ENCODE data around the gene MCM7.
A peak's percentile ranks its signal among the peaks of the same experiment; 100 is the strongest.

The MCM7 gene

DNA sequence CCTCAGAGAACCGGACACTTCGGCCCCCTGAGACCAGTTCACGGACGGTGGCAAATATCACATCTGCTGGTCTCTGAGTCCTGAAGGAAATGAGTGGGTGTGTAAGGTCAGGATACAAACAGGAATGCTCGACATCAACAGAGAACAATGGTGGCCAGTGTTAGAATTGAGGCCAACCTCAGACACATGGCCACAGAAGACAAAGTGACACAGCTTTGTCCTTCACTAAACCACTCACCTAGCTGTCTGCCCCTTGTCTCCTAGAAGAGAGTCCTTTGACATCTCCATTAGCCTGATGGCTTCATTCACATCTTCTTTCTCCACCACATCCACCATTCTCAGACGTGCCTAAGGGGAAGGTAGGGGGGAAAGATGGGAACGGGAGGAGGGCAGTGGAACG, 8.1 kb downstream of the MCM7 start:
- no peak for DNase-seq

DNA sequence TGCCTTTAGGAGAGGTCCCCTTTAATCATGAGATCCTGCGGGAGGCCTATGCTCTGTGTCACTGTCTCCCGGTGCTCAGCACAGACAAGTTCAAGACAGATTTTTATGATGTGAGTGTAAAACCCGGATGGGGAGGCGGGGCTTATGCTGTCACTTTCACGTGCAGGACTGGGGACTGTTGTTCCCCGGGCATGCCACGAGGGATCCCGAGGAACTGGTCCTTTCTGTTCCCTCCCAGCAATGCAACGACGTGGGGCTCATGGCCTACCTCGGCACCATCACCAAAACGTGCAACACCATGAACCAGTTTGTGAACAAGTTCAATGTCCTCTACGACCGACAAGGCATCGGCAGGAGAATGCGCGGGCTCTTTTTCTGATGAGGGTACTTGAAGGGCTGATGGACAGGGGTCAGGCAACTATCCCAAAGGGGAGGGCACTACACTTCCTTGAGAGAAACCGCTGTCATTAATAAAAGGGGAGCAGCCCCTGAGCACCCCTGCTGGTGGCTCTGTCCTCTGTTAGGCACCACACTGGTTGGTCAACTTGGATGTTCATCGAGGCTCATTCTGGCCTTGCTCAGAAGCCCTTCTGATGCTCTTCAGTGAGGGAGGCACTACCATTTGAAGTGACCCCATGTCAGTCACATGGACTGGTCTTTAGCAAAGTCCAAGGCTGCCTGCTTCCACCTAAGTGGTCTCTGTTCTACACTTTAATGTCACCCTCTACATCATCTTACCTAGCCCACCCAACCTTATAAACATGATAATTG, 9.6 kb downstream of the MCM7 start:
- DNase-seq = no peak

DNA sequence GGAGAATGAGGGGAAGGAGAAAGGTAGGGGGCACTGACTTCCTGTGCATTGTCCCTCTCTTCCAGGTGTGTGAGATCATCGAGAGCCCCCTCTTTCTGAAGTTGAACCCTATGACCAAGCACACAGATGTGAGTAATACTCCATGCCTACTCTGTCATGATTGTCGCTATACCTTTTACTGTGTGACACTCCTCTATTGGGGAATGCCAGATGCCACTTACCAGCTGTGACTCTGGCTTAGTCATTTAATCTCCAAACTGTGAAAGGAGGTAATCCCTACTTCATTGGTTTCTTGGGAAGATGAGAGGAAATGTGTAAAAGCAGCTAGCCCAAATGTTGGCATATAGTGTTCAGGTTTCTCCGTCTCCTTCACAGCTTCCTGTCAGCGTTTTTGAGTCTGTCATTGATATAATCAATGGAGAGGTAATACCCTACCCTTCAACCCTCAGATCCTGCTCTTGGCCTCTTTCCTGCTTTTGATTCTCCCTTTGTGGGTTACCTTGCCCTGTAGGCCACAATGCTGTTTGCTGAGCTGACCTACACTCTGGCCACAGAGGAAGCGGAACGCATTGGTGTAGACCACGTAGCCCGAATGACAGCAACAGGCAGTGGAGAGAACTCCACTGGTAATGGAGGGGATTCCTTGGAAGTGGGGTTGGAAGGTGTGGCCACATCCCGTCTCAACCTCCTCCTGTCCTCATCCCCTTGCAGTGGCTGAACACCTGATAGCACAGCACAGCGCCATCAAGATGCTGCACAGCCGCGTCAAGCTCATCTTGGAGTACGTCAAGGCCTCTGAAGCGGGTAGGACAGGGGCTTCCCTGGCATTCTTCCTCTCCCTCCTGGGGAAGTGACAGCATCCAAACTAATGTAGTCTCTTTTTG, 10.4 kb downstream of the MCM7 start:
- DNase-seq = no peak

DNA sequence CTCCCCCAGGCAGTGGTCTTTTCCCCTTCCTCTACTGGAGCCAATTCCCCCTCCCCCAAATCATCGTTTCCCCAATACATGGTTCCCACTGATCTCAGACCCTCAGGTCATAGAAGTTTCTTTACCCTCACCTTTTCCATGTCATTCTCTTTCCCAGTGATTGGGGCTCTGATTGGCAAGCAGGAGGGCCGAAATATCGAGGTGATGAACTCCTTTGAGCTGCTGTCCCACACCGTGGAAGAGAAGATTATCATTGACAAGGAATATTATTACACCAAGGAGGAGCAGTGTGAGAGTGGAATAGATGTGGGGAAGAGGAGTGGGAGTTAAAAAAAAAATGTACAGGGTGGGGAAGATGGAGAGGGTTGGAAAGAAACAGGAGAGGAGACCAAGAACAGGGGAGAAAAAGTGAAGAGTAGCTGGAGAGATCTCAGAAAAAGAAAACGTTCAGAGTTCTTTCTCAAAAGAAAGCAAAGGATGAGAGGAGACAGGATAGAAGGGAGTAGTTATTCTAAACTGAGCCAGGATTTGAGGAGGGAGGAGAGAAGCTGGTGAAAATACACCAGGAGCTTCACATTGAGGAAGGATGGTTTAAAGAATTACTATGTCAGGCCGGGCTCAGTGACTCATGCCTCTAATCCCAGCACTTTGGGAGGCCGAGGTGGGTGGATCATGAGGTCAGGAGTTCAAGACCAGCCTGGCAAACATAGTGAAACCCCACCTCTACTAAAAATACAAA, 11.6 kb downstream of the MCM7 start:
- DNase-seq = no peak

DNA sequence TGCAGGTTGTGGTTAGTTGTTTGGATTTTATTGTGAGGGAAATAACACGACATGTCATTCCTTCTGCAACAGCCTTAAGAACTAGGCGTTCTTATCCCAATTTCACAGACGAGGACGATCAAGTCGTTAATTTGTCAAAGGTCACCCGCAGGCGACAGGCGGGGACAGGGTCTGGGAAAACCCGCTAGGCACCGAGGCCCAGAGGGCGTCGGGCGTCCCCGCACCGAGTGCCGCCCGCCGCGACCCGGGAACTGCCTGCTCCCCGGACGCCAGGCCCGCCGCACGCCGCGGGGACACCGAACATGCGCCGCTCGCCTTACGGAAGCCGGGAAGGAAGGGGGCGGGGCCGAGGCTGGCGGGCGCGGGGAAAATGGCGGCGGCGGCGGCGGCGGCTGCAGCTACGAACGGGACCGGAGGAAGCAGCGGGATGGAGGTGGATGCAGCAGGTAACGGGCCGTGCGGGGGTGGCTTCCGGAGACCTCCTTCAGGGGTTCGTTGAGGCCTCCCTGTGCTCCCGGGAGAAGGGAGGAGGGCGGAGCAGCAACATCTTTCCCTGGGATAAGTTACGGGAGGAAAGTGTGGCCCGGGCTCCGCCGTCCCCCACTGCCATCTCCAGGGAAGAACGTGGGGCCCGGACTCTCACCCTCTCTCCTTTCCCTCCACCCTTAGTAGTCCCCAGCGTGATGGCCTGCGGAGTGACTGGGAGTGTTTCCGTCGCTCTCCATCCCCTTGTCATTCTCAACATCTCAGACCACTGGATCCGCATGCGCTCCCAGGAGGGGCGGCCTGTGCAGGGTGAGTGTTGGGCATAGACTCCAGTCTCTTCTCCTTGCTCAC, 12.4 kb downstream of the MCM7 start, which contains the start of gene COPS6:
COPS6 (plus strand) TSS at position 349 of the 837 bp plus-strand sequence; CDS start at position 371, 22 bp downstream.
- peak; percentile 79 for DNase-seq

DNA sequence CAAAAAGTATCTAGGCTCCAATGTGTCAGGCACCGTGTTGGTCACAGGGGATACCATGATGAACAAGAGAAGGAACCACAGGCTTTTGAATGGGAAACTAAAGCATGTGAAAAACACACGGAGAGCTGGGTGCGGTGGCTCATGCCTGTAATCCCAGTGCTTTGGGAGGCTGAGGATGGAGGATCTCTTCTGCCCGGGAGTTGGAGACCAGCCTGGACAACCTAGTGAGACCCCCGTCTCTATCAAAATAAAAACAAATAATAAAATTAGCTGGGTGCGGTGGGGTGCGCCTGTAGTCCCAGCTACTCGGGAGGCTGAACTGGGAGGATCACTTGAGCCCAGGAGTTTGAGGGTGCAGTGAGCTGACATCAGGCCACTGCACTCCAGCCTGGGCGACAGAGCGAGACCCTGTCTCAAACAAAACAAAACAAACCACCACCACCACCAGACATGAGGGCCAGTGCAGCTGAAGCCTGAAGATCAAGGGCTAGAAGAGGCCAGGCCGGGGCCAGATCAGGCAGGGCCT, 13.0 kb downstream of the MCM7 start:
- no peak for DNase-seq

DNA sequence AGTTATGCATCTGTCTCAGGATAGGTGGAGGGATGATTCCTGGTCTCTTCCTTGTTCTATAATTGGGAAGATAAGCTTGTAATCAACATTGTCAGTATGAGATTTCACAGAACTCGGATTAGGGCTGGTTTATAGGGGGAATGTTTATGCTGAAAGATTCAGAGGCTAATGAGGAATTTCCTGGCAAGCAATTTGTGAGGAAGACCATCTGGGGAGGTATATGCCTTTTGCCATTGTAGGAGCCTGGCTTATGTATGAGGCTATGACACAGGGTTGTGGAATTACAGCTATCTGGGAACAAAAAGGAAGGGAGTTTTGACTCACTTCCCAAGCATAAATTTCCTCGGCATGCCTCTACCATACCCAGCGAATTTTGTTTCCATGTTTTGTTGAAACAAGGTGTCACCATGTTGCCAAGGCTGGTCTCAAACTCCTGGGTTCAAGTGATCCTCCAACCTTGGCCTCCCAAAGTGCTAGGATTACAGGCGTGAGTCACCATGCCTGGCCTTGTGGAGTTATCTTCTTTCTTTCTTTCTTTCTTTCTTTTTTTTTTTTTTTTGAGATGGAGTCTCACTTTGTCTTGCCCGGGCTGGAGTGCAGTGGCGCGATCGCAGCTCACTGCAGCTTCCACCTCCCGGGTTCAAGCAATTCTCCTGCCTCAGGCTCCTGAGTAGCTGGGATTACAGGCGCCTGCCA, 14.0 kb downstream of the MCM7 start:
- DNase-seq = no peak

DNA sequence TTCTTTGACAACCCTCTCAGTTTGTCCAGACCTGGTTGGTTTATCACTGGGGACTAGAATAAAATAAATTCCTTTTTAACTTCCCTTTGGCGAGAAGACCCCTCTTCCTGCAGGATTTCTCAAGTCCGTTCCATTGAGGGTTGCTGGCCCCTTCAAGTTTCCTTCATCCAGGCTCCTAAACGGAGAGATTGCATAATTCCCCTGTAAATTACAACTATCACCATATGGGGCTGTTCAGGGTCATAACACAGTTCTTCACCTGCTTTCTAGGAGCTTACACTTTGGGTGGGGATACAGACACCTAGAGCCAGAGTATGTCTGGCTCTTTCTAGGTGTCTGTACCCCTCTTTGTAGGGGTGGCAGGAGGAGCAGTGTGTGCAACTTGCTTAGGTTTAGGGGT, 15.7 kb downstream of the MCM7 start:
- DNase-seq = no peak

DNA sequence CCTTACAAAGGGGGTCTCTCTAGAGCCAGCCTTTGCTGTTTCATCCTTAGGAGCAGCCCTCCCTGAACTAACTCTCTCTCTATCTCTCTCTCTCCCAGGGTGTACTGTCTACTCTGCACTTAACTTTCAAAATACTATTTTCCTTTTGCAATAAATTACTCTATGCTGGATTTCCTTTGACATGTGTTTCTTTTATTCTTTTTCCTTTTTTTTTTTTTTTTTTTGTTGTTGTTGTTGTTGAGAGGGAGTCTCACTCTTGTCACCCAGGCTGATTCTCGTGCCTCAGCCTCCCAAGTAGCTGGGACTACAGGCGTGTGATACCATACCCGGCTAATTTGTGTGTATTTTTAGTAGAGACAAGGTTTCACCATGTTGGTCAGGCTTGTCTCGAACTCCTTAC, 18.2 kb downstream of the MCM7 start:
- no peak for DNase-seq

DNA sequence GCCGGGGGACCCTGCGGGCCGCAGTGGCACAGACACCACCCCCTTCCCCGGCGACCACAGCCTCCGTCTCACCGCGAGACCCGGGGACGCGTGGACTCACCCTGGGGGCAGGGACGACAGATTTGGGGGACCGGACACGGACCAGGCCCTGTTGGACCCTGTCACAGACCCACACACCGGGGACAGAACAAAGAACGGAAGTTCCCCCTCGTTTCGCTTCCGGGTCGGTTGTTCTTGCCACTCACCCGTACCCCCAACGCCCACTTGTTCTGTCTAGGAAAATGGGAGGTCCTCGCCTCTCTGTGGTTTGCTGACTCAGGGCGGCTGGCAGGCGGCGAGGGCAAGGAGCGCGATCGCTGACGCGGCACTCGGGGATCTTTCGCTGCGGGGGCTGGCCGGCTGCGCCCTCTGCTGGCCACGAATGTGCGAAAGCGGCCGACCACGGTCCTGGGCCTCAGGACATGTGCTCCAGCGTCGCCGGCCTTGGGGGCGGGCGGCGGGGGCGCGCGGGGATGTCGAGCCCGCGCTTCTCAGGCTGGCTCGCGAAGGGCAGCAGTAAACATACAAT, 19.6 kb downstream of the MCM7 start, which contains the start of gene ZNF3:
ZNF3 (minus strand) TSS at position 189 of the 568 bp plus-strand sequence. CDS start 4,366 bp downstream, outside the sequence.
- peak; percentile 97 for DNase-seq

DNA sequence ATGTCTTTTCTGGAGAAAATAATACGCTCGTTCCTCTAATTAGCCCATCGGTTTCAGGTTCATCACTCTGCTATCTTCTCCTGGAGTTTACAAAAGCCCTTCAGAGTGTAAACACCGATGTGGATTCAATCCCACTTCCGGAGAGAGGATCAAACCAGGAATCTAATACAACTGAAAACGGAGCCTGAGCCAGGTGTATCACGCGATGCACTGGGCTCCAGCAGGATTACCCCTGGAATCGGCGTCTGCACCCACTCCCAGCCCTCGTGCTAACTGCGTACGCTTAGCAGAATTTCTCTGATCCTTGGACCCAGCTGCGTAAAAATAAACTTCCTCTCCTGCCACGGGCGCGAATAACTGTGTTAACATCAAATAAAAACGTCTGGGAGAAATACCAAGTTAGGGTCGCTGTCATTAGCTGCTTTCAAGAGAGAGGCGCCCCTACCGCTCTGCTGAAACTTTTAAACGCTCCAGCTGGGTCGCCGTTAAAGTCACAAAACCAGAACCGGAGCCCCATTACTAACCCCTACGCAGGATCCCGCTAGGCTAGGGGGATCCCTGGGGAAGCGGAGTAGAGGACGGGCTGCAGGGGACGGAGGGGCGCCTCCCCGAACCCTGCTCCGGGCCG, 20.2 kb downstream of the MCM7 start:
- no peak for DNase-seq

DNA sequence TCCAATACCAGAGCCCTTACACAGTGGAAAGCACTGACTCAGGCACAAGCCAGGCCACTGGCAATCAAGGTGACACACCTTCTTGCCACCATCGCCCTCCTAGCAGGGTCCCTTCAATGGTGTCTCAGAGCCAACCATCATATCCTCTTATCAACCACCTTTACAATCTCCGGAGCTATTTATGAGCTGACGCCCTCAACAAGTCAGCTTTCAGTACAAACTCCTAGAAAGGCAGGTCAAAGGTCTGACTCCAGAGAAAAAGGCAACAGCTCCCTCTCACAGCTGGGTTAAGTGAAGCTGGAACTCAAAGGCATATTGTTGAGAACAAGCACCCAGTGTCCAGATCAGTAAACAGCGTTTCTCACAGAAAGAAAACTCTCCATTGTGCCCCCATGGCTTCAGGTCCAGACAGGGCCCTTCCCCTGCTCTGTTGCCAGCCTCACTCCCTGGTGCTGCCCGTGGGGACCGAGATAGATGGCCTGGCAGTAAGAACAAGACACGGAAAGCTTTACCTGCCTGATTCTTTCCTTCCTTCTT, 22.1 kb downstream of the MCM7 start:
- no peak for DNase-seq

DNA sequence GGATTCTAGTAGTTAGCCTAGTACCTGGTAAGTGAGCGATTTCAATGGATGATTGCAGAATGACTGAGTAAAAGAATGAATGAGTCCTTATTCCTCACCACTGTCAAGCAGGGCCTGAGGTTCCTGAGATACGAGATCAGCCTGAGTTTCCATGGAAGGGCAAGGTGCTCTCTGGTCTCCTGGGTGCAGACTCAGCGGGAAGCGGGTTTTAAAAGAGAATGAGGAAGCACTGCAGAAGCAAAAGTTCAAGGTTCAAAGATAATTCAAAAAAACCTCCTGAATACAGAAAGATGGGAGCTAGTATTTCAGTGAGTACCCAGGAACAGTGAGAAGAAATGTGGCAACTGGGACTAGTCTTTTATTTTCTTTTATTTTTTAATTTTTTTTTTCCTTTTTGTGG, 24.0 kb downstream of the MCM7 start:
- DNase-seq = no peak

DNA sequence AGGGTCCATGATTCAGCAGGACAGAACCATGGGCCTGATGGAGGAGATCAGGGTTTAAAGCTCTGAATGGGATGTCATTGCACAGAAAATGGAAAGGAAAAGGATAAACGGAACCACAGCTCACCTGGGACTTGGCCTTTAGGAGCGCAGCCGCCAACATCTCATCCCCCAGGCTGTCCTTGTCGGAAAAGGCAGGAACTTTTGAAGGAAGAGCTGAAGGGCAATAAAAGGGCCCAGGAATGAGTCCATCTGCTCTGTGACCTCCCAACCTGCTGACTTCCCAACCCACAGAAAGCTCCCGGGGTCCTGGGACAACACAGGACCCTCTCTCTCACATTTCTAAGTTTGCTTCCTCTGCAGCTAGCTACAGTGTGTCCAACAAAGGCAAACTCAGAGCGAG, 25.8 kb downstream of the MCM7 start:
- DNase-seq = no peak

DNA sequence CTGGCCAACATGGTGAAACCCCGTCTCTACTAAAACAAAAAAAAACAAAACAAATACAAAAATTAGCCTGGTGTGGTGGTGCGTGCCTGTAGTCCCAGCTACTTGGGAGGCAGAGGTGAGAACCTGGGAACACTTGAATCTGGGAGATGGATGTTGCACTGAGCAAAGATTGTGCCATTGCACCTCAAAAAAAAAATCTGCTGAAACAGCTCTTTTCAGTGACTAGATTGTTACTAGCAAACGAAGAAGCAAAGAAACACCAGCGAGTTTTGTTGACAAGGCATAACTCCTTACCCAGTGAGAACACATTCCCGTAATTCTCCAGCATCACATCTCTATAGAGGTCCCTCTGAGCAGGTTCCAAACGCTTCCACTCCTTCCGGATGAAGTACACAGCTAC, 26.4 kb downstream of the MCM7 start:
- DNase-seq = no peak

DNA sequence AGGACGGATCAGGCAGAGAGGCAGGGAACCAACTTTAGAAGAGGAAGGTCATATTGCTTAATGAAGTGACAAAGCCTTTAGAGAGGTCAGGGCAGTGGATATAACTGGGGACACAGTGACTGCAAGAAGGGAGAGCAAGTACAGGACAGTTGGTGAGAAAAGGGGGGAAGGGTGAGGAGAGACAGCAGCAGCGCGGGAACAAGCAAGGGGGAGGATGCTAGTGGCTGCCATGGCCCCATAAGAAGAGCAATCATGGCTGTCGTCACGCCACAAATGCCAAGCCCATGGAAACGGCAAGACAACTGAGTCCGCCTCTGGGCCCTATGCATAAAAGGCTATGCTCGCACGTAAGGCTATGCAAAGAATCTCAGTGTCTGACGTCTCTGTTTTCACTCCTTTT, 28.7 kb downstream of the MCM7 start:
- DNase-seq = no peak

DNA sequence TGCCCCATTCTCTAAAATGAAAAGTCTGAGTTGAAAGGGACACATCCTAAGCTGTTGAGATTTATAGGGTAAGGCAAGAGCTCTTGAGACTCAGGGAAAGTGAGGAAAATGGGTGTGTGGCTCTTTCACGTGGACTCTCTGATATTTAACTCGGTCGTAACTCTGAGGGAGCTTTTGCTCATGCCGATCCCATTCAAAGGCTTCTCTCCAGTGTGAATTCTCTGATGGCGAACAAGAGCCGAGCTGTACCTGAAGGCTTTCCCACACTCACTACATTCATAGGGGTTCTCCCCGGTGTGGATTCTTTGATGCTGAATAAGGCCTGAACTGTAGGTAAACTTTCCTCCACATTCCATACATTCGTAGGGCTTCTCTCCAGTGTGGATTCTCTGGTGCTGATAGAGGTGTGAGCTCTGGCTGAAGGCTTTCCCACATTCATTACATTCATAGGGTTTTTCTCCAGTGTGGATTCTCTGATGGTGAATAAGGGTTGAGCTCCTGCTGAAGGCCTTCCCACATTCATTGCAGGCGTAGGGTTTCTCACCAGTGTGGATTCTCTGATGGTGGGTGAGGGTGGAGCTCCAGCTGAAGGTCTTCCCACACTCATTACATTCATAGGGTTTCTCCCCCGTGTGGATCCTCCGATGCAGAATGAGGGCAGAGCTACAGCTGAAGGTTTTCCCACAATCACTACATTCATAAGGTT, 30.0 kb downstream of the MCM7 start:
- DNase-seq = no peak

DNA sequence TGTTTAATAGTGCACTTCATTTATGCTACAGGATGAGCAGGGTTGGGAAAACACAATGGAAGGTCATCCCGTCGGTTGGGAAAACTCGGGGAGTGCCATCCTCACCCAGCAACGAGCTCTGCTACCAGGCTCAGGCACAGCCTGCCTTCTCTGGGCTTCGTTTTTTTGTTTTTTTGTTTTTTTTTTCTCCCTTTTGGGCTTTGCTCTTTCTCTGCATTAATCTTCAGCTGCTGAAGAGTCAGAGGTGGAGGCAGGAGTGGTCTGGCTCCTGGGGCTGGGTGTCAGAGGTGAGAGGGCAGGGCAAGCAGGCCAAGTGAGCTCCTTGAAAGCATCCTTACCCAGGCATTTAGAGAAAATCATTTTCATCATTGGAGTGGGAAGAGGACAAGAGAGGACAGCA, 31.2 kb downstream of the MCM7 start:
- no peak for DNase-seq

DNA sequence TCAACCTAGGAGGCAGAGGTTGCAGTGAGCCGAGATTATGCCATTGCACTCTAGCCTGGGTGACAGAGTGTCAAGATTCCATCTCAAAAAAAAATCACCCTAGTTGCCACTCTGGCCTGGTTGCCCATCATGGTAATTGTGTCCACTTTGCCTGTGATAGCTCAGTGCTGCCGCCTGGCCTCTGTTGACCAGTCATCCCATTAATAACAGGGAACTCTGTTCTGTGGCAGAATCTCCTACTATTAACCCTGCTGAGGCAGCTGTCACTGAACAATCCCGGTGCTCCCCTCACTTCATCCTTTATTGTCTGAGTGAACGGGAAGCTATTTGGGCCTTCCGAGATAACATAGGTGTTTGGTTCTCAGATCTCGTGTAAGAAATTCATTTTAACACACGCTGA, 34.2 kb downstream of the MCM7 start:
- DNase-seq = no peak

All from activated effector memory CD4-positive, alpha-beta T cell treated with Interleukin-2 at 50 U/mL for 16 hours (primary cell).